PFSK-1 (cell line): ENCODE results near the gene HPS1.

Experiments
- FOXP2 ChIP-seq: optimal IDR thresholded peaks from 2 replicates; pipeline ENCODE3; 2011; ENCODE audit warnings: borderline replicate concordance, control low read depth, inconsistent platforms; ENCODE audit not compliant: insufficient read depth; ENCODE audit errors: extremely low read length, extremely low read depth
- POLR2AphosphoS5 ChIP-seq: IDR thresholded peaks from 2 replicates; pipeline ENCODE4 v1.6.1; 2012; ENCODE audit warnings: low read depth, mild to moderate bottlenecking, control low read depth, low read length, moderate library complexity
- REST ChIP-seq, 2 experiments: IDR thresholded peaks; 2 replicates each; pipeline versions ENCODE4 v1.6.1 to v1.8.0; 2011 to 2012; ENCODE audit warnings: low read depth in 2 of 2, low read length in 2 of 2, control low read depth in 1 of 2, inconsistent platforms in 1 of 2, mild to moderate bottlenecking in 1 of 2, moderate library complexity in 1 of 2; ENCODE audit not compliant: insufficient read depth in 1 of 2
- SIN3A ChIP-seq: IDR thresholded peaks from 2 replicates; pipeline ENCODE4 v1.6.1; 2012; ENCODE audit warnings: mild to moderate bottlenecking, low read length, moderate library complexity, borderline replicate concordance; ENCODE audit not compliant: insufficient read depth
- TAF1 ChIP-seq: IDR thresholded peaks from 2 replicates; pipeline ENCODE4 v1.6.1; 2012; ENCODE audit warnings: low read length, control low read depth, borderline replicate concordance; ENCODE audit not compliant: insufficient read depth

The HPS1 gene

GRCh38 chr10:98444314-98445006 is 2.3 kb downstream of the HPS1 start:
- TF ChIP-seq POLR2AphosphoS5 = no peak
- no peak for TF ChIP-seq TAF1
- no peak for TF ChIP-seq SIN3A
- no peak for TF ChIP-seq FOXP2
- no peak for TF ChIP-seq REST (IDR thresholded peaks at IDR 0.05; ENCODE audit: insufficient read depth in 1 of 2, low read depth in 2 of 2, low read length in 2 of 2)

DNA sequence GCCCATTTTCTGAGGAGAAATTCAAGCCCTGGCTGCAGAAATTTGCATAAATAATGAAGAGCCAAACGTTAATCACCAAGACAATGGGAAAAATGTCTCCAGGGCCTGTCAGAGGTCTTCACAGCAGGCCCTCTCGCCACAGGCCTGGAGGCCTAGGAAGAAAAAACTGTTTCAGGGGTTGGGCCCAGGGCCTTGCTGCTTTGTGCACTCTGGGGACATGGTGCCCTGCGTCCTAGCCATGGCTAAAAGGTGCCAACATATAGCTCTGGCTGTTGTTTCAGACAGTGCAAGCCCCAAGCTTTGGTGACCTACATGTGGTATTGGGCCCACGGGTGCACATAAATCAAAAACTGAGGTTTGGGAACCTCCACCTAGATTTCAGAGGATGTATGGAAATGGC is 8.0 kb downstream of the HPS1 start:
- TF ChIP-seq SIN3A (no peak), TAF1 (no peak), FOXP2 (no peak), REST (IDR thresholded peaks at IDR 0.05; ENCODE audit: insufficient read depth in 1 of 2, low read depth in 2 of 2, low read length in 2 of 2) (no peak), POLR2AphosphoS5 (no peak)

DNA sequence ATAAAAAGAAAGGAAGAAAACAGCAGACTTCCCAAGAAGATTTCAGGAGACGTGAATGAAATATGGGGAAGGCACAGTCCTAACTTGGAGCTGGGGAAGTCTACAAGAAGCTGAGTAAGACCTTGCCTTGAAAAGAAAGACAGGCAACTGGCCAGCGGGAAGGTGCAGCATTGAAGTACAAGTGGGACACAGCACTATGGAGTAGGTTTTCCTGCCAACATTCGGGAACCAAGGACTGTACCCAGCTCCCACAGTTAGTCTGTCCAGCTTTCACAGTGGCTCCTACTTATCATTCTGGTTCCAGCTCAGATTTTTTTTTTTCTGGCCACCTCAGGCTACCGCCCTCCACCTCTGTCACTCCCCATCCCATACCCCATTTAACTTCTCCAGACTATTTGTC is 10.0 kb downstream of the HPS1 start:
- TF ChIP-seq FOXP2 = no peak
- TF ChIP-seq SIN3A = no peak
- TF ChIP-seq REST (IDR thresholded peaks at IDR 0.05; ENCODE audit: insufficient read depth in 1 of 2, low read depth in 2 of 2, low read length in 2 of 2) = no peak
- no peak for TF ChIP-seq POLR2AphosphoS5
- no peak for TF ChIP-seq TAF1

GRCh38 chr10:98435178-98435577 is 11.6 kb downstream of the HPS1 start:
- no peak for TF ChIP-seq REST (IDR thresholded peaks at IDR 0.05; ENCODE audit: insufficient read depth in 1 of 2, low read depth in 2 of 2, low read length in 2 of 2)
- no peak for TF ChIP-seq FOXP2
- no peak for TF ChIP-seq SIN3A
- no peak for TF ChIP-seq POLR2AphosphoS5
- TF ChIP-seq TAF1 = no peak
